Measurements from ENCODE around the gene LTA.
A peak's percentile ranks its signal among the peaks of the same experiment; 100 is the strongest.
"Not testable (repeated sequence)": the region's sequence is repeated elsewhere in the genome, so short reads cannot be mapped to it uniquely, and the experiment has no call there.

Gene LTA

DNA sequence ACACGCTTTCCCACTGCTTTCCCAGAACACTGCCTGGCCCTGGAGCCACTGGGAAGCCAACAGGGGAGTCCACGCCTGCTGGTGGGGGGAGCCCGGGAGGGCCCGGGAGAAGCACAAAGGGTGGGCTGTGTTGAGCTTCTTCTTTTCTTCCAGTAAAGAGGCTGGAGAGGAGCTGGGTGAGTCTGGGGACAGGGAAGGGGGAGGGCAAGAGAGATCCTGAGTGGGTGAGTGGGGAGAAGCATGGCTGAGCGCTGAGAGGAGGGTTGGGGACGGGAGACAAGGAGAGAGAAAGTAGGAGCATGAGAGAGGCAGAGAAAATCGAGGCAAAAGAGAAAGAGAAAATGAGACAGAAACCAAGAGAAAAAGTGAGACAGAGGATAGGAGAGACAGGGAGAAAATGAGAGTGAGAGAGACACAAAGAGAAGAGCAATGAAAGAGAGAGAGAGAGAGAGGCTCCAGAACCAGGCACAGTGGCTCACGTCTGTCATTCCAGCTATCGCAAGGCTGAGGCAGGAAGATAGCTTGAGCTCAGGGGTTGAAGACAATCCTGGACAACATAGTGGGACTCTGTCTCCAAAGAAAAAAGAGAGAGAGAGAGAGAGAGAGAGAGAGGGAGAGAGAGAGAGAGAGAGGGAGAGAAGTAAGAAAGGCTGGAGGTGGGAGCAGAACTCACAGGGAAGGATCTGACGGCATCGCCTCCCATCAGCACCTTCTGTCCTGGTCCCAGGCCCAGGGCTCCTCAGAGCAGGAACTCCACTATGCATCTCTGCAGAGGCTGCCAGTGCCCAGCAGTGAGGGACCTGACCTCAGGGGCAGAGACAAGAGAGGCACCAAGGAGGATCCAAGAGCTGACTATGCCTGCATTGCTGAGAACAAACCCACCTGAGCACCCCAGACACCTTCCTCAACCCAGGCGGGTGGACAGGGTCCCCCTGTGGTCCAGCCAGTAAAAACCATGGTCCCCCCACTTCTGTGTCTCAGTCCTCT is 16.0 kb downstream of the LTA start:
- no peak for DNase-seq

DNA sequence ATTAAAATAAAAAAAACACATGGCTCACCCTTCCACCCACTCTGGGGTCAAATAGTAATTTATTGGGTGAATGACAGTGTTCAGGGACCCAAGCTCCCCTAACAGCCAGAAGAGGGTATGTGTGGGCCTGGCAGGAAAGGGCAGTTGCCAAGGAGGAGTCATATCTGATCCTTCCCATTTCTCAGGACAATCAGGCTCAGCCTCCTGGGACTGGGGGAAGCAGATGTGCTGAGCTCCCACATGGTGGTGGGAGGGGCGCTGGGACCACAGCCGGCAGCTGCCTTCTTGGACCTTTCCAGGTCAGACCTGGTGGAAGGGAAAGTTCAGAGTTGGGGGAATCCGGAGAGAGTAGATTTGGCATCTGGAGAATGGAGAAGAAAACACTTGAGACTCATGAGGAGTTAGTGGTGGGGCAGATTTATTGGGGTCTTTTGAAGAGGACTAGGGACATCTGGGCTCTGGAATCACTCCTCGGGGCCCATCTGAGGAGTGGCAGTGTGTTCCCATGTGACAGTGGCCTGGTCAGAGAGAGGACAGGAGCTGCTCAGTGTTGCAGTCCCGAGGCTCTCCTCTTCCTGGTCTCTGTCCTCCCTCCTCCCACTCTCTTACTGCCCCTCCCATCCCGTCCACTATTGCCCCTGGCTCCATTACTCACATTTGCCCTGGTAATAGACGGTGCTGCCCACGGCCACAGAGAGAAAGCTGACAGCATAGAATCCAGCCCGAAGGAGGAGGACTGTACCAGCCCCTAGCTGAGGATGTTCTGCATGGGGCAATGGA is 17.0 kb downstream of the LTA start:
- DNase-seq, result no peak

DNA sequence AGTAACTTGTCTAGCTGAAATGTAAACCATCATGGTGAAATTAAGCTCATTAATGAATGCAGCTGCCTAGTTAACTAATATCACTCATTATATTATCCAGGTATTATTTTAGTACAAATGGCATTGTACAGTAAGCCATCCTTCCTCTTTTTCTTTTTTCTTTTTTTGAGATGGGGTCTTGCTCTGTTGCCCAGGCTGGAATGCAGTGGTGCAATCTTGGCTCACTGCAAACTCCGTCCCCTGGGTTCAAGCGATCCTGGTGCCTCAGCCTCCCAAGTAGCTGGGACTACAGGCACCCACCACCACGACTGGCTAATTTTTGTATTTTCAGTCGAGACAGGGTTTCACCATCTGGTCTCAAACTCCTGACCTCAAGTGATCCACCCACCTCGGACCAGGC is 18.6 kb downstream of the LTA start:
- DNase-seq, result not testable (repeated sequence)

DNA sequence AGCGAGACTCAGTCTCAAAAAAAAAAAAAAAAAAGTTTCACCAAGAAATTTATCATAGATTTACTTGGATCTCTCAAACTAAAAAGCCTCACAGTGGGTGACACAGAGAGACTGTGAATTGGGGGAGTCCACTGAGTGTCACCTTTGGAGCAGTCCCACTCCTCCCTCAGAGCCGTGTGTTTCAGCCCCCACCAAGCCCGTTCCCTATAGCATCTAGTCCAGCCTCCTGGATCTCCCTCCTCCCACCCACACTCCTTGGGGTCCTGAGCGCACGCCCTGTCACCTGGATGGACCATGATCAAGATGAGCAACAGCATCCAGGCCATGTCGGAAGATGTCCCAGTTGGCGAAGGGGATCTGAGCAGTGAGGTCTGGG is 20.3 kb downstream of the LTA start:
- DNase-seq, result no peak

DNA sequence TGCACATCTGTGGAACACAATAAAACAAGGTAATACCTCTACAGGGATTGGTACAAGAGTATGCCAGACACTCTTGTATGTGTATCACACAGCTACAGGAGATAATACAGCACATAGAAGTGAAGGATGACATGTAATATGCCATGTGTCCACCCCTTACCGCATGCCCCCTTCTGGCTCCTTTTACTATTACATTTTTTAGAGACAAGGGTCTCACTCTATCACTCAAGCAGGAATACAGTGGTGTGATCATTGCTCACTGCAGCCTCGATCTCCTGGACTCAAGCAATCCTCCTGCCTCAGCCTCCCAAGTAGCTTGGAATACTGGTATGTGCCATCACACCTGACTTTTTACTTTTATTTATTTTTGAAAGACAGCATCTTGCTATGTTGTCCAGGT is 24.9 kb downstream of the LTA start:
- DNase-seq, result no peak

DNA sequence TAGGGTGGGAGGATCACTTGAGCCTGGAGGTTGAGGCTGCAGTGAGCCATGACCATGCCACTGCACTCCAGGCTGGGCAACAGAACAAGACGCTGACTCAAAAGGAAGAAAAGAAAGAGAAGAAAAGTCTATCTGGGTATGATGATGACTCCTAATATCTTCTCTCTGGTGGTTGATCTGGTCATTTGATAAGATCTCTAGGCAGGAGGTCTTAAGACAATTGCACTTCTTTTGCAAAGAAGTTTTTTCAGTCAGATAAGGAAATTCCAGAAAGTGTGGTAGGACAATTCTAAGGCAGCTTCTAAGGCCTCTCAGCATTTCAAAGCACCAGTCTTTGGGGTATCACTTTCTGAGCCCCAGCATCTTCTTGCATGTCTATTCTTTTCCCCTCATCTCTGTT is 35.2 kb downstream of the LTA start:
- DNase-seq, result no peak

DNA sequence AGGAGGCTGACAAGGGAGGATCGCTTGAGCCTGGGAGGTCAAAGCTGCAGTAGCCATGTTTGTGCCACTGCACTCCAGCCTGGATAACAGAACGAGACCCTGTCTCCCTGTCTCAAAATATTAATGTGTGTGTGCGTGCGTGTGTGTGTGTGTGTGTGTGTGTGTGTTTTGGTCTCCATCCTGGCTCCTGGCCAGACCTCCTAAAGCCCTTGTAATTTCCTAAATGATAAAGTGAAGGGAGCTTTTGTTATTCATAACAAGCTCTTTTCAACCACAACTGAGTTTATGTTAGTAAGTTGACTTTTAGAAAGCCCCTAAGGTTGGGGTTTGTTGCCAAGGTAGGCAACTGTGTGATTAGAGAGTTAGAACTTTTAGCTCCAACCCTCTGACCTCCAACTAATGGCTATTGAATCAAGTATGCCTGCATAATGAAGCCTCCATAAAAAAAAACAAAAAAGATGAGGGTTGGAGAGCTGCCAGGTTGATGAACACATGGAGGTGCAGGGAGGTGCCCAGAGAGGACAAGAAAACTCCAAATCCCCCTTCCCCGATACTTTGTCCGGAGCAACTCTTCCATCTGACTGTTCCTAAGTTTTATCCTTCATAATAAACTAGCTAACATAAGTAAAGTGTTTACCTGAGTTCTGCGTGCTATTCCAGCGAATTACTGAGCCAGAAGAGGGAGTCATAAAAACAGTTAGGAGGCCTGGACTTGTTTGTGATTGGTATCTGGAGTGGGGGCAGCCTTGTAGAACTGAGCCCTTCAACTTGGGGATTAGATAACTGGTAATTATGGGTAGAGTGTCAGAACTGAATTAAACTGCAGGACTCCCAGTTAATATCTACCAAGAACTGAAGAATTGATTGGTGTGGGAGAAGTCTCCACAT is 37.7 kb downstream of the LTA start:
- DNase-seq, result no peak

DNA sequence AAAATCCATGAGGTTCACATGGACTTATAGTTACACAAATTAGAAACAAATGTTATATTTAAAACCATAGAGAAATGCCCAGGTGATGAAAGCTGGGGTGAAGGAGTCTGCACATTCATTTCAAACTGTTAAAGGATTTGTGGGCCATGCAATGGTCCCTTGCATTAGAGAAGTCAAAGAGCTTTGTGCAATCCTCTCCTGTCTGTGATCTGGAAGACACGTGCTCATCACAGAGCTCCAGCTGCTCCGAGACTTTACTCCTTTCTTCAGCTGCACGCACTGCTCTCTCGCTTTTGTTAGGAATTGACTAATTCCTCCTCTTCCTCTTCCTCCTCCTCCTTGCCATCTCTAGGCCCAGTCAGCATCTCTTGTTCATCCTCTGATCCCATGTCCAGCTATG is 38.9 kb downstream of the LTA start:
- DNase-seq, result no peak

DNA sequence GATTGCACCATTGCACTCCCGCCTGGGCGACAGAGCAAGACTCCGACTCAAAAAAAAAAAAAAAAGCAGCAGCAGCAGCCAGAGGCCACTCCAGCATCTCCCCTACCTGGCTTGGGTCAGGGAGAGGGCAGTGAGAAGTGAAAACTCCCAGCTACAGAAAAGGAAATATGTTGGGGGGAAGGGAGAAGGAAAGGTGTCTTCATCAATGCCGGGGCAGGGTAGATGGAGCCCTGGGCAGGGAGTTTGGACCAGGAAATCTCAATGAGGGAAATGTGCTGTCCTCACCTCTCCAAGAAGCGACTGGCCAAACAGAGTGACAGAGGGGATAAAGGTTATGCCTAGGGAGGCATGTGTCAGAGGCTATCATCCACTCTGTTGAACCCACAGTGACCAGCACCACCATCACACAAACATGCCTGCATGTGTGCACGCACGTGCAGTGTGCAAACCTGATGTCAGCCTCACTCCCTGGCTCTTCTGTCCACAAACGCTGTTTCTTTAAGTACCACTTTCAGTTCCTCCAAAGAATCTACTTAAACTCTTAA is 42.1 kb downstream of the LTA start:
- DNase-seq, result no peak

DNA sequence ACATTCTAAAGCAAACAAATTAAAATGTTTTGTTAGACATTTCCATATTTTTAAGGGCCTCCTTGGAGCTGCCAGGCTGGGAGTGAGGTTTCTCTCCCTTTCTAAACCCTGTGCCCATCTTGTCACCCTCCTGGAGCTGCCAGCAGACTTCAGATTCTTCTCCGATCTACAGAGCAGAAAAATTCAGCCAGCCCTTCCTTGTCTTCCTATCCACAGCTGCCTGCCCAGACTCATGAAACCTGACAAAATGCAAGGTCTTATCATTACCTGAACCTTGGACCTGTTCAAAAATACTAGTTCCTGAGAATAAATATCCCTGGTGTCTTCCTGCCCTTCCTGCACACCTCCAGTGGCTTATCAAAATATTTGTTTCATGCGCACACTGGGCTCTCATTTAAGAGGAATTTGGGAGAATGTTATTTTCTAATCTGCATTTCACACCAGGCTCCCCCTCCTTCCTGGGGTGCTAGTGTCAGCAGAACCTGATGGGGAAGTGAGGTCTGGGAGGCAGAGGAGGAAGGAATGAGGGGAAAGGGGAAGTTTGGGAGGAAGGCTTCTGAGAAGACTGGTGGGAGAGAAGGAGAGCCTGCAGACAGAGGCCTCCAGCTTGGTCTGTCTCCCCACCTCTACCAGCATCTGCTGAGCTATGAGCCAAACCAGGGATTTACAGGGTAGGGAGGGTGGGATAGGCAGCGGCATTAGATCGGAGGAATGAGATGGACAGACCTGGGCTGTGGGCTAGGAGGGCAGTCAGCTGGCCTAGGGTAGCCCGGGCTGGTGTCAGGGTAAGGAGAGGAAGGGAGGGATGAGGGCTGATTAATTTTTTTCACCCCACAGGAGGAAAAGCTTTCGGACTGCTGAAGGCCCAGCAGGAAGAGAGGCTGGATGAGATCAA is 42.8 kb downstream of the LTA start, which contains the start of gene AIF1:
Gene AIF1, plus strand, starts transcription at position 551 of the 895 bp plus-strand sequence. Its CDS starts 96 bp downstream, at position 647.
- DNase-seq, result no peak

DNA sequence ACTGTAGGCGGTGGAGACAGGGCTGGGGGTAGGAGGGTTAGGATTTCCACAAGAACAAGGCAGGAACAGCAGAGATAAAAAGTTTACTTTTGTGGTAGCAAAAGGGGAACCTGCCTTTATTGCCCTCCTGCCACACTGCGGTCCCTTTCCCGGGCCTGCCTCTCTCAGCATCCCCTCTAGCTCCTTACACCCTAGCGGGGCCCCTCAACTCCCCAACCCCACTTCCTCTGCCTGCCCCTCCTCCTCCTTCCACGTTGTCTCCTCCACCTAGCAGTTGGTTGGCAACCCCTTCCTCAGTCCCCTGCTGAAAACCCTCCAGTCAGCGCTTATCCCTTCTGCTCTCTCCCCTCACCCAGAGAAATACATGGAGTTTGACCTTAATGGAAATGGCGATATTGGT is 43.7 kb downstream of the LTA start:
- peak; percentile 75 for DNase-seq

DNA sequence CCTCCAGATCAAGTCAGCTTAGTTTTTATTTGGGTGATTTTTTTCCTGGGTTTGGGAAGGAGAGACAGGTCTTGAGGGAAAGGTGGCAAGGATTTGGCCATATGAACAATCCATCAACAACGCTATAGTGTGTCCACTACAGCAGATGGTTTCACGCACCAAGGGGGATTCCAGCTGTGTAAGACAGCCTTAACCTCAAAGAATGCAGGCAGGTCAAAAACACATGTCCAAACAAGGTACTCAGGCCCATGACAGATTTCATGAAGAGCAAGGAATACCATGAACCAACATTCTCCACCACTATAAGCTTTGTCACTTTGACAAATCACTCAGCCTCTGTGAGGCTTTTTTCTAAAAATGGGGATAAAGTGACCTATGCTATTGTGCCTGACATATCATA is 44.9 kb downstream of the LTA start:
- no peak for DNase-seq

DNA sequence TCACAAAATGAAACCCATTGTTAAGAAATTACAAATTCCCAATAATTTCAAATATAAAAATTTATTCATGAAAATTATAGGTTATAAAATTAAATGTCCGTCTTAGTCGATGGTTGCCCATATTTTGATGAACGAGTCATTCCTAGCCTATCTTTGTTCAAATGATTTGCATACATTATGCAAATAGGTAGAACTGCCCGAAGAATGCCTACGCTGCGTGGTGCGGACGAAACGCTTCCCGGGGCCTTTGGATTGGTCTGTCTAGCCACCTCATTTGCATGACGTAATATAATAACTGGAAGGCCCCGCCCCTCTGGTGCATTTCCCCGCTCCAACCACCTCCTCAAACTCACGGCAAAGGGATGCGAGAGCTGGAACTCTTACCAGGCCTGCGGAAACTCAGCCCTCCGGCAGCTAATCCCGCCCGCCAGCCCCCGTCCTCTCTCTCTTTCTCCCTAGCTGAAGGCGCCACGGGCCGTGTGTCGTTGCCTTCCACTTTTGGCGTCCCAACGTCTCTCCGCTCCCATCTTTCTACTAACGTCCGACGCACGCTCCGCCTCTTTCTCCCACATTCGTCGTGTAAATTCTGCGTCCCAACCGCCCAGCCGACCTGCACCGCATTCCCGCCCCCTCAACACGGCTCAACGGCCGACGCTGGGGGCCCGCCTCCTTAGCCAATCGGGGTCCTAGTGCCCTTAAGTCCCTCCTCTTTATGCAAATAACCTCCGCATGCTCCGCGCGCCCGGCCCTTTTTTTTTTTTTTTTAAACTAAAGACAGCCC is 47.9 kb downstream of the LTA start:
- DNase-seq, result peak; percentile 94

DNA sequence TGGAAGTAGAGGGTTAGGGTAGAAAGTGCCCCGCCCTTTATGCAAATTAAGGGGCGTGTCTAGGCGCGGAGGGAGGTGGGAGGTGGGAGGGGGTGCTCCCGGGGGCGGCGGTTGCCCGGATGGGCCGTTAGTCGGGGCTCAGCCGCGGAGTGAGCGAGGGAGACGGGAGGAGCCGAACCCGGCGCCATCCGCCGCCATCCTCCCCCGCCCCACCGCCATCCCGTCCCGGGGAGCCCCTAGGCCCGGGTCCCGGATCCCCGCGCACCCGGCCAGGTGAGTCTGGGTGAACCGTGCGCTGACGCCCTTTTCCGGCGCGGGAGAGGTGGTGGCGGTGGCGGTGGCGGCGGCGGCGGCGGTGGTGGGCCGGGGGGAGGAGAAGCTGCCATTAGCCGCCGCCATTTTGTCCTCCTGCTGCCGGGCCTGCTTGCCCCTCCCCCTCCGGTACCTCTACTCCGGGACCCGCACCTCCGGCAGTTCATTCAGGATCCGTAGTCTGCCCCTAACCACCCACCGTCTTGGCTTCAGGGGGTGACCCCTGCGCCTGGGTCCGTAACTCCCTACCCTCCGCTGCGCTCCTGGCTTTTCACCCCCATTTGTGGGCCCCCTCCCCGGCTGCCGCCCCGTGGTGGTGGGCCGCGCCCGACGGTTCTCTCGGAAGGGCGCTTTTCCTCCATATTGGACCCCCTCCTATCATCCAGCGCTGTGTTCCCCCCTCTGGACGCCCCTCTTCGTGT is 48.7 kb downstream of the LTA start, which contains the start of gene PRRC2A:
Gene PRRC2A, plus strand, starts transcription at position 130 of the 734 bp plus-strand sequence. CDS start 2,075 bp downstream, outside the sequence.
- peak; percentile 96 for DNase-seq

DNA sequence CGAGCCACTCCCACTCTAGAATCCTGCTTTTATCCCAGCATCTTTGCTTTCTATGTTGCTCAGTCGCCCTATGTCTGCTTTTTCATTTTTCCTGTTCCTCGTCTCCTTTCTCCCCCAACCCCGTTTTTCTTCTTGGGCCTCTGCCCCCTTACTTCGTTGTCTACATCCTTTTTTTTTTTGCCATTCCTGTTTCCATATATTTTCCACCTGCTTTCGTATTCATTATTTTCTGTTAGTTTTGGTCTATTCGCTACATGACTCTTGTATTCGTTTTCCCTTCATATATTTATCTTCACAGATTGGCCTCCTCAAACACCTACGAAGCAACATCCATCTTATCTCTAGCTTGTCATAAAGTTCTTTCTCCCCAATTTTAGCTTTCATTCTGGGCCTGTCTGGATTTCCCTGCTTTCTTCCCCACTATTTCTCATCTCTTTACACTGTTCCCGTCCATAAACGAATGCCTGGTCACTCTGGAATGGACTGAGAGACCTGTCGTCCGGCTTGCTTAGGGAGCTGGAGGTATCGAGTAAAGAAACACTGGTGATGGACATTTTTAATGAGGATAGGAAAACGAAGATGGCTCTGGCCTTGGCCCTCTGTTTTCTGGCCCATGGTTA is 49.3 kb downstream of the LTA start:
- no peak for DNase-seq

DNA sequence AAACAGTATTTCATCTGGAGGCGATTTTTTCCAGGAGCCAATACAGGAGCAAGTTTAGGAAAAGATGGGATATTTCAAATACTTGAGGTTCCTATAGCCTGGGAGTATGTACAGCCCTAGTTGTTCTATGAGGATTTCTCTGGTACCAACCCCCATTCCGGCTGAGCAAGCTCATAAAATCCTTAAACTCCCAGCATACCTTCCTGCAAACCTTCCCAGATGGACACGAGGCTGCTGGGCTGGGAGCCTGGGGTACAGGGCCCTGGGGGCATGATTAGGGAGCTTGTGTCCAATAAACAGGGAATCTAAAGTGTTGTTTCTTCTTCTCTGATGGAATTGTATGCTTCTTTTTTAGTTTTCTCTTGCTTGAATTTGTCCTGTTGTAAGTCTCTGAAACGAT is 49.9 kb downstream of the LTA start:
- no peak for DNase-seq

DNA sequence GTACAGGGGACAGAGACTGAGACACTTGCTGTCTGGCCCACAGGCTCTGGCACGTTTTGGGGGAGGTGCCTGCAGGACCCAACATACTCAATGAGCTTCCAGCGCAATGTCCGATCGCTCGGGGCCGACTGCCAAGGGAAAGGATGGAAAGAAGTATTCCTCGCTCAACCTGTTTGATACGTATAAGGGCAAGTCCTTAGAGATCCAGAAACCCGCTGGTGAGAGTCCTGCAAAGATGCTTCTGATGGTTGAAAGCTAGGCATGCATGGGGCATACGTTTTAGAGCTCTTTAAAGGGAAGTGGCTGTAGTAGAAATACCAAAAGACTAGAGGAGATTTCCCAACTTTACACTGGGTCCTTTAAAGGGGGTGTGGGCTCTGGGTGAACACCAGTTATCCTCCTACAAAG is 50.6 kb downstream of the LTA start:
- no peak for DNase-seq
